IPS-18a (cell line): ENCODE results near the gene THAP9.
"Not testable (repeated sequence)": the region's sequence is repeated elsewhere in the genome, so short reads cannot be mapped to it uniquely, and the experiment has no call there.

Source experiments
- H3K27ac ChIP-seq: one replicate; pipeline ENCODE4 v1.5.1; 2013; ENCODE audit warnings: low read length
- H3K27me3 ChIP-seq: one replicate; pipeline ENCODE4 v1.6.1; 2013; ENCODE audit warnings: mild to moderate bottlenecking, low read length; ENCODE audit not compliant: control insufficient read depth, insufficient read depth
- H3K36me3 ChIP-seq: one replicate; pipeline ENCODE4 v1.6.1; 2013; ENCODE audit warnings: low read depth, low read length; ENCODE audit not compliant: control insufficient read depth
- H3K4me1 ChIP-seq: one replicate; pipeline ENCODE4 v1.6.1; 2013; ENCODE audit warnings: low read depth, low read length; ENCODE audit not compliant: control insufficient read depth
- H3K4me3 ChIP-seq: one replicate; pipeline ENCODE4 v1.5.1; 2013; ENCODE audit warnings: low read length
- H3K9ac ChIP-seq: one replicate; pipeline ENCODE4 v1.6.1; 2013; ENCODE audit warnings: mild to moderate bottlenecking, low read length, moderate library complexity
- H3K9me3 ChIP-seq: one replicate; pipeline ENCODE4 v1.6.1; 2013; ENCODE audit warnings: low read depth, low read length; ENCODE audit not compliant: control insufficient read depth

THAP9 gene, protein sequence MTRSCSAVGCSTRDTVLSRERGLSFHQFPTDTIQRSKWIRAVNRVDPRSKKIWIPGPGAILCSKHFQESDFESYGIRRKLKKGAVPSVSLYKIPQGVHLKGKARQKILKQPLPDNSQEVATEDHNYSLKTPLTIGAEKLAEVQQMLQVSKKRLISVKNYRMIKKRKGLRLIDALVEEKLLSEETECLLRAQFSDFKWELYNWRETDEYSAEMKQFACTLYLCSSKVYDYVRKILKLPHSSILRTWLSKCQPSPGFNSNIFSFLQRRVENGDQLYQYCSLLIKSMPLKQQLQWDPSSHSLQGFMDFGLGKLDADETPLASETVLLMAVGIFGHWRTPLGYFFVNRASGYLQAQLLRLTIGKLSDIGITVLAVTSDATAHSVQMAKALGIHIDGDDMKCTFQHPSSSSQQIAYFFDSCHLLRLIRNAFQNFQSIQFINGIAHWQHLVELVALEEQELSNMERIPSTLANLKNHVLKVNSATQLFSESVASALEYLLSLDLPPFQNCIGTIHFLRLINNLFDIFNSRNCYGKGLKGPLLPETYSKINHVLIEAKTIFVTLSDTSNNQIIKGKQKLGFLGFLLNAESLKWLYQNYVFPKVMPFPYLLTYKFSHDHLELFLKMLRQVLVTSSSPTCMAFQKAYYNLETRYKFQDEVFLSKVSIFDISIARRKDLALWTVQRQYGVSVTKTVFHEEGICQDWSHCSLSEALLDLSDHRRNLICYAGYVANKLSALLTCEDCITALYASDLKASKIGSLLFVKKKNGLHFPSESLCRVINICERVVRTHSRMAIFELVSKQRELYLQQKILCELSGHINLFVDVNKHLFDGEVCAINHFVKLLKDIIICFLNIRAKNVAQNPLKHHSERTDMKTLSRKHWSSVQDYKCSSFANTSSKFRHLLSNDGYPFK

GRCh38 chr4:82900411-82901182, at the start of gene THAP9:
TSS of gene THAP9 (plus strand) at chr4:82900735. CDS start at chr4:82900803, 68 bp downstream.
- no peaks in the 10 kb centered on the region for H3K9me3 ChIP-seq
- H3K36me3 ChIP-seq = peaks cover 31% of the 10 kb centered on the region
- peak within 1 kb of the TSS; percentile 99 for H3K4me3 ChIP-seq
- H3K27ac ChIP-seq = peak within 1 kb of the TSS; percentile 91
- peaks cover 8% of the 10 kb centered on the region for H3K4me1 ChIP-seq
- no peaks in the 10 kb centered on the region for H3K27me3 ChIP-seq
- peak within 1 kb of the TSS; percentile 82 for H3K9ac ChIP-seq

- no peaks in the 10 kb centered on the region for H3K4me1 ChIP-seq
- no peak overlapping the region for H3K9ac ChIP-seq
- H3K4me3 ChIP-seq = no peak overlapping the region
- H3K9me3 ChIP-seq = no peaks in the 10 kb centered on the region
- no peaks in the 10 kb centered on the region for H3K27me3 ChIP-seq
- peaks cover 81% of the 10 kb centered on the region for H3K36me3 ChIP-seq
- H3K27ac ChIP-seq = no peak overlapping the region
Measured at GRCh38 chr4:82851318-82851717, 49.2 kb upstream of the THAP9 start.

DNA sequence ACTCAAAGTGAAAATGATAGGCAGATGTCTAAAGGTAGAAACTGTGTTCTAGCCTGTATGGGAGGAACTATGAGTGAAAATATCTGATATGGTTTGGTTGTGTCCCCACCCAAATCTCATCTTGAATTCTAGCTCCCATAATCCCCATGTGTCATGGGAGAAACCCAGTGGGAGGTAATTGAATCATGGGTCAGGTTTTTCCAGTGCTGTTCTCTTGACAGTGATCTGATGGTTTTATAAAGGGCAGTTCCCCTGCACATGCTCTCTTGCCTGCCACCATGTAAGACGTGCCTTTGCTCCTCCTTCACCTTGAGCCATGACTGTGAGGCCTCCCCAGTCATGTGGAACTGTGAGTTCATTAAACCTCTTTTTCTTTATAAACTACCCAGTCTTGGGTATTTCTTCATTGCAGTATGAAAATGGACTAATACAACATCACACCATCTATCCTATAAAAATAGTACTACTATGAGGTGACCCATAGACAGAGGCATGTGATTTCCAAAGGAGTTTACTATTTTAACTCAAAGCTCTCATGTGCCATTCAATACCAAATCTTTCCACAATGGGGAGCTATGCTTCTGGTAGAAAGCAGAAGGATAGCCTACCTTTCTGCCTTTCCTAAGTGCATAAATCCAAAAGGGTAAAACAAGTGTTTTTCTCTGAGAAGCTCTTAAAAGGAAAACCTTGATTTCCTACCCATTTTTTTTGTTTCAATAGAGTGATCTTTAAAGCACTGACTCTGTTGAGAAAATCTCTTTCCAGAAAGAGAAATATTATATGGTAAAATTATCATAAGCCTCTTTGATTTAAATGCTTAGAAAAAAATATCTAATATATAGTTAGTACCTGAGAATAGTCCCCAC, 48.4 kb upstream of the THAP9 start:
- H3K9ac ChIP-seq = no peak overlapping the region
- no peaks in the 10 kb centered on the region for H3K9me3 ChIP-seq
- no peak overlapping the region for H3K4me3 ChIP-seq
- no peaks in the 10 kb centered on the region for H3K27me3 ChIP-seq
- no peak overlapping the region for H3K27ac ChIP-seq
- H3K4me1 ChIP-seq = no peaks in the 10 kb centered on the region
- H3K36me3 ChIP-seq = peaks cover 82% of the 10 kb centered on the region

DNA sequence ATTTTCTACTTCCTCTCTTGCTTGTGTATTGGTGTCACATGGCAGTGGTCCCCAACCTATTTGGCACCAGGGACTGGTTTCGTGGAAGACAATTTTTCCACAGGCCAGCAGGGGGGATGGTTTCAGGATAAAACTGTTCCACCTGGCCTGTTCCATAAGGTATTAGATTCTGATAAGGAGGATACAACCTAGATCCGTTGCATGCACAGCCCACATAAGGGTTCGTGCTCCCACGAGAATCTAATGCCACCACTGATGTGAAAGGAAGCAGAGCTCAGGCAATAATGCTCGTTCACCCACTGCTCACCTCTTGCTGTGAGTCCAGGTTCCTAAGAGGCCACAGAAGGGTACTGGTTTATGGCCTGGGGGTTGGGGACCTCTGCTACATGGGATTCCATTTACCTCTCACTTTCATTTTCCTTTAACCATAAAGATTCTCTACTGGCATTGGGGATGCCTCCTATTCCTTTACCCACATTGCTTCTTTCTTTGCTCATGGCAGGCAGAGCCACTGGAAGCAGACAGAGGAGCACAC, 47.7 kb upstream of the THAP9 start:
- H3K36me3 ChIP-seq = peaks cover 82% of the 10 kb centered on the region
- no peak overlapping the region for H3K9ac ChIP-seq
- no peak overlapping the region for H3K27ac ChIP-seq
- H3K9me3 ChIP-seq = no peaks in the 10 kb centered on the region
- no peaks in the 10 kb centered on the region for H3K4me1 ChIP-seq
- no peak overlapping the region for H3K4me3 ChIP-seq
- no peaks in the 10 kb centered on the region for H3K27me3 ChIP-seq

DNA sequence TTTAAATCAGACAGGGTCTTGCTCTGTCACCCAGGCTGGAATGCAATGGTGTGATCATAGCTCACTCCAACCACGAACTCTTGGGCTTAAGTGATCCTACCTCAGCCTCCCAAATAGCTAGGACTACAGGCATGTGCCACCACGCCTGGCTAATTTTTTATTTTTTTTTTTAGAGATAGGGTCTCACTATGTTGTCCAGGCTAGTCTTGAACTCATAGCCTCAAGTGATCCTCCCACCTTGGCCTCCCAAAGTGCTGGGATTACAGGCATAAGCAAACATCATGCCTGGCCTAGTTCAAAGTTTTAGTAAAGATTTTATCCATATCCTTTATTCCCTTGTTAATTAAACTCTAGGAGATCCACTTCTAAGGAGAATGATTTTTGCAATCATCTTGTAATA, 40.0 kb upstream of the THAP9 start:
- not testable (repeated sequence) for H3K27ac ChIP-seq, H3K4me3 ChIP-seq, H3K27me3 ChIP-seq, H3K9ac ChIP-seq, H3K9me3 ChIP-seq, H3K4me1 ChIP-seq
- peaks cover 53% of the 10 kb centered on the region for H3K36me3 ChIP-seq

DNA sequence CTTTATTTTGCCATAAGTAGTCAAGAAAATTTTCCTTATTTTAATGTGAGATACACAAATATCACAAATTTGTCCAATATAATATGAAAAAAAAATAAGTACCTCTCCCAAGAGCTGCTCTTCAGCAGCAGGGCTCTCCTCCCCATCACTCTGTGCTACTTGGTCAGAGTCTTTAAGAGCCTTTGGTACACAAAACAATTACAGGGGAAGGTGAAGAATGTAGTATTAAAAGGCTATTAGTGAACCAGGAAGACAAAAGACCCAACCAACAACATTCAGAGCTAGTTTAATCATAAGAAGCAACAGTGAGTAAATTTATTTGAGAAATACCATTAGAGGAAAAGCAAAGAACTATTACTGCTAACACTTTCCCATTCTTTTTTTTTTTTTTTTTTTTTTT, 39.0 kb upstream of the THAP9 start:
- Histone ChIP-seq H3K36me3 (peaks cover 57% of the 10 kb centered on the region), H3K27me3 (no peaks in the 10 kb centered on the region), H3K9me3 (no peaks in the 10 kb centered on the region), H3K9ac (no peak overlapping the region), H3K27ac (no peak overlapping the region), H3K4me1 (no peaks in the 10 kb centered on the region), H3K4me3 (no peak overlapping the region)

GRCh38 chr4:82864336-82864979, 36.1 kb upstream of the THAP9 start:
- H3K36me3 ChIP-seq = peaks cover 58% of the 10 kb centered on the region
- H3K9ac ChIP-seq = no peak overlapping the region
- no peak overlapping the region for H3K4me3 ChIP-seq
- no peak overlapping the region for H3K27ac ChIP-seq
- H3K4me1 ChIP-seq = no peaks in the 10 kb centered on the region
- H3K9me3 ChIP-seq = no peaks in the 10 kb centered on the region
- no peaks in the 10 kb centered on the region for H3K27me3 ChIP-seq

DNA sequence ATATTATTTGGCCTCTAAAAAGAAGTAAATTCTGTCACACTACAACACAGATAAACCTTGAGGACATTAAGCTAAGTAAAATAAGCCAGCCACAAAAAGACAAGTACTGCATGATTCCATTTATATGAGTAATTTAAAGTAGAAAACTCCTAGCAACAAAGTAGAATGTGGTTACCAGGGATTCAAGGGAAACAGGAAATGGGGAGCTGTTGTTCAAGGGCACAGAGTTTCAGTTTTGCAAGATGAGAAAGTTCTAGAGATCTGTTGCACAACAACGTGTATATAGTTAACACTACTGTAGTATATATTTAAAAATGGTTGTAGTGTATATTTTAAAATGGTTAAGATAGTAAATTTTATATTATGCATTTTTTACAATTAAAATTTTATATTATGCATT, 34.9 kb upstream of the THAP9 start:
- no peak overlapping the region for H3K9ac ChIP-seq
- no peaks in the 10 kb centered on the region for H3K4me1 ChIP-seq
- no peak overlapping the region for H3K4me3 ChIP-seq
- no peak overlapping the region for H3K27ac ChIP-seq
- H3K27me3 ChIP-seq = no peaks in the 10 kb centered on the region
- H3K9me3 ChIP-seq = no peaks in the 10 kb centered on the region
- H3K36me3 ChIP-seq = peaks cover 65% of the 10 kb centered on the region

- not testable (repeated sequence) for H3K9ac ChIP-seq, H3K9me3 ChIP-seq, H3K4me1 ChIP-seq, H3K4me3 ChIP-seq, H3K27me3 ChIP-seq, H3K27ac ChIP-seq
- H3K36me3 ChIP-seq = peaks cover 67% of the 10 kb centered on the region
Measured at GRCh38 chr4:82866033-82866432, 34.5 kb upstream of the THAP9 start.

DNA sequence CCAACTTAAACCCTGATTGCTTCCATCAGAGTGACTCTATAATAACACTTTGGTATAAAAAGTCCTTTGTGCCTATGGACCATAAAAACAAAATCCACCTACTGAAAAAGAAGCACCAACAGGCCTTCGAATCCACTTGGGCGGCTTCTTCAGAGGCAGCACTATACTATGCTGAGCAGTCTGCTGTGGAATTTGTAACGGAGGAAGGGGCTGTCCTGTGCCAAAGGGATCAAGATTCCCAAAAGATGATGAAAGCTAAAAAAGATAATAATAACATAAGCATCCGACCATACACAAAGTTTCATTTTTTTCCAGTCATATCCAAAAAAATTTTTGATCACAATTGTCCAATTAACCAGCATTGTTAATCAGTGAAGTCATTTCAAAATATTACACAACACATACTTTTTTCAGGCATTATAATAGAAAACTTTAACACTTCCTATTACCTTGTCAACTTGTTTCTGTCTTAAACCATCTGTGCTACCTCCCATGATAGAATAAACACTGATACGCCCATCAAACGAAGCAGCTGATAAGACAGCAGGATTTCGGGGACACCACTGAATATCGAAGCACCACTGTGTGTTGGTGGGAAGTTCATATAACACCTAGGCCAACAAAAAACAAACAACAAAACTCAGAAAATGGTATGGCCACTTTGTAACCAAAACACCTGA, 33.7 kb upstream of the THAP9 start:
- Histone ChIP-seq H3K4me3 (no peak overlapping the region), H3K27me3 (no peaks in the 10 kb centered on the region), H3K9me3 (no peaks in the 10 kb centered on the region), H3K36me3 (peaks cover 68% of the 10 kb centered on the region), H3K27ac (no peak overlapping the region), H3K4me1 (no peaks in the 10 kb centered on the region), H3K9ac (no peak overlapping the region)
